ENCODE results near the gene STEAP3.

- no peak for TF ChIP-seq EZH2 (IDR thresholded peaks at IDR 0.05; ENCODE audit: borderline replicate concordance, insufficient read depth, low read length, poor library complexity, severe bottlenecking)
- TF ChIP-seq, protein P1, sequence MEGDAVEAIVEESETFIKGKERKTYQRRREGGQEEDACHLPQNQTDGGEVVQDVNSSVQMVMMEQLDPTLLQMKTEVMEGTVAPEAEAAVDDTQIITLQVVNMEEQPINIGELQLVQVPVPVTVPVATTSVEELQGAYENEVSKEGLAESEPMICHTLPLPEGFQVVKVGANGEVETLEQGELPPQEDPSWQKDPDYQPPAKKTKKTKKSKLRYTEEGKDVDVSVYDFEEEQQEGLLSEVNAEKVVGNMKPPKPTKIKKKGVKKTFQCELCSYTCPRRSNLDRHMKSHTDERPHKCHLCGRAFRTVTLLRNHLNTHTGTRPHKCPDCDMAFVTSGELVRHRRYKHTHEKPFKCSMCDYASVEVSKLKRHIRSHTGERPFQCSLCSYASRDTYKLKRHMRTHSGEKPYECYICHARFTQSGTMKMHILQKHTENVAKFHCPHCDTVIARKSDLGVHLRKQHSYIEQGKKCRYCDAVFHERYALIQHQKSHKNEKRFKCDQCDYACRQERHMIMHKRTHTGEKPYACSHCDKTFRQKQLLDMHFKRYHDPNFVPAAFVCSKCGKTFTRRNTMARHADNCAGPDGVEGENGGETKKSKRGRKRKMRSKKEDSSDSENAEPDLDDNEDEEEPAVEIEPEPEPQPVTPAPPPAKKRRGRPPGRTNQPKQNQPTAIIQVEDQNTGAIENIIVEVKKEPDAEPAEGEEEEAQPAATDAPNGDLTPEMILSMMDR (IDR thresholded peaks at IDR 0.05; ENCODE audit: poor library complexity, severe bottlenecking) = no peak
- TF ChIP-seq EP300 (conservative IDR thresholded peaks at IDR 0.05; ENCODE audit: poor library complexity, severe bottlenecking) = no peak
Observed at GRCh38 chr2:119206201-119206600, 17.4 kb upstream of the STEAP3 start.
